Measurements from ENCODE around the gene PPARG.

DNA sequence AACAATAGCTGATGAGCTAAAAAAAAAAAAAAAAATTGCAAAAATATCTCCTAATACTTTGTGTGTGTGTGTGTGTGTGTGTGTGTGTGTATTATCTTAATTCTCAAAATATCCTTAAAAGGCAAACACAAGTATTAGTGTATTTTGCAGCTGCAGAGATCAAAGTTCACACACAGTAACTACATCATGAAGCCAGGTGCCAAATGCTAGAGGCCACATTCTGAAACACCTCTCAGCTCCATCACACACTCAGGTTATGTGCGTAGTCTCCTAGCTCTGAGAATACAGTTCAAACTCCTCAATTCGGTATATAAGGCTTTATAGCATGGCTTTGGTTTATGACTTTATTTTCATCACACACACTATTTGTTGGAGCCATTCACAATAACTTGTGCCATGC is 33.5 kb upstream of the PPARG start:
- no peak for TF ChIP-seq POLR2A (IDR thresholded peaks at IDR 0.05)
- TF ChIP-seq, protein P1, sequence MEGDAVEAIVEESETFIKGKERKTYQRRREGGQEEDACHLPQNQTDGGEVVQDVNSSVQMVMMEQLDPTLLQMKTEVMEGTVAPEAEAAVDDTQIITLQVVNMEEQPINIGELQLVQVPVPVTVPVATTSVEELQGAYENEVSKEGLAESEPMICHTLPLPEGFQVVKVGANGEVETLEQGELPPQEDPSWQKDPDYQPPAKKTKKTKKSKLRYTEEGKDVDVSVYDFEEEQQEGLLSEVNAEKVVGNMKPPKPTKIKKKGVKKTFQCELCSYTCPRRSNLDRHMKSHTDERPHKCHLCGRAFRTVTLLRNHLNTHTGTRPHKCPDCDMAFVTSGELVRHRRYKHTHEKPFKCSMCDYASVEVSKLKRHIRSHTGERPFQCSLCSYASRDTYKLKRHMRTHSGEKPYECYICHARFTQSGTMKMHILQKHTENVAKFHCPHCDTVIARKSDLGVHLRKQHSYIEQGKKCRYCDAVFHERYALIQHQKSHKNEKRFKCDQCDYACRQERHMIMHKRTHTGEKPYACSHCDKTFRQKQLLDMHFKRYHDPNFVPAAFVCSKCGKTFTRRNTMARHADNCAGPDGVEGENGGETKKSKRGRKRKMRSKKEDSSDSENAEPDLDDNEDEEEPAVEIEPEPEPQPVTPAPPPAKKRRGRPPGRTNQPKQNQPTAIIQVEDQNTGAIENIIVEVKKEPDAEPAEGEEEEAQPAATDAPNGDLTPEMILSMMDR (IDR thresholded peaks at IDR 0.05) = no peak

All from Peyer's patch (tissue), 4 donors.